H1 (cell line): ENCODE results near the gene TMEM134. TPM values are rescaled to one million over a fixed set of nuclear protein-coding genes. Genes with fewer than 3 reads are reported as not detected.

Experiments
- CTCF ChIA-PET: fragments of 300-600 bp; sonication (Branson Sonifier 250); formaldehyde crosslinking; loops from one replicate; lab custom pipeline; 2021; ENCODE audit not compliant: partially characterized antibody; lab: Charles Lee
- POLR2A ChIA-PET: fragments of 300-600 bp; sonication (Branson Sonifier 250); formaldehyde crosslinking; loops from one replicate; lab custom pipeline; 2021; ENCODE audit warnings: inconsistent platforms; ENCODE audit not compliant: partially characterized antibody; lab: Charles Lee
- DNase-seq, 2 experiments: peaks; one replicate each; pipeline versions ENCODE4 v3.0.0 to v3.0.0-alpha.2; 2010 to 2022; ENCODE audit warnings: low spot score in 2 of 2, low read depth in 1 of 2, mixed read lengths in 1 of 2
- FAIRE-seq: peaks from 2 replicates; lab custom pipeline; 2011; peaks lifted over from hg19 to GRCh38; lab: Jason Lieb, UNC
- H2AFZ ChIP-seq: 2 replicates; pipeline ENCODE4 v1.8.1; 2012; ENCODE audit warnings: low read length, inconsistent platforms
- H2AK5ac ChIP-seq: 2 replicates; pipeline ENCODE4 v1.6.1; 2013; ENCODE audit warnings: low read depth, low read length
- H2BK120ac ChIP-seq: replicated peaks from 2 replicates; pipeline ENCODE3; 2013; ENCODE audit warnings: low read depth, low read length, inconsistent platforms
- H2BK12ac ChIP-seq: 2 replicates; pipeline ENCODE4 v1.6.1; 2013; ENCODE audit warnings: low read depth, low read length
- H2BK15ac ChIP-seq: 2 replicates; pipeline ENCODE4 v1.6.1; 2013; ENCODE audit warnings: low read length
- H2BK20ac ChIP-seq: 2 replicates; pipeline ENCODE4 v1.6.1; 2013; ENCODE audit warnings: low read length
- H2BK5ac ChIP-seq: 2 replicates; pipeline ENCODE4 v1.6.1; 2013; ENCODE audit warnings: low read depth, low read length
- H3K14ac ChIP-seq: 2 replicates; pipeline ENCODE4 v1.6.1; 2013; ENCODE audit warnings: inconsistent platforms; ENCODE audit not compliant: insufficient read length
- H3K18ac ChIP-seq: 2 replicates; pipeline ENCODE4 v1.6.1; 2013; ENCODE audit warnings: low read length; ENCODE audit errors: extremely low read depth
- H3K23ac ChIP-seq: 2 replicates; pipeline ENCODE4 v1.6.1; 2013; ENCODE audit warnings: inconsistent platforms; ENCODE audit not compliant: insufficient read length
- H3K23me2 ChIP-seq: 2 replicates; pipeline ENCODE4 v1.6.1; 2013; ENCODE audit warnings: low read depth, low read length
- H3K27ac ChIP-seq: 2 replicates; pipeline ENCODE4 v1.6.1; 2011; ENCODE audit warnings: low read depth, low read length, inconsistent platforms
- H3K27me3 ChIP-seq, 4 experiments: replicated peaks in 1 of 4; 1 replicate in 1 of 4; 2 replicates in 3 of 4; pipeline versions ENCODE4 v1.6.1 to v1.8.1; 2011 to 2013; ENCODE audit warnings: low read length in 3 of 4, mild to moderate bottlenecking in 3 of 4, inconsistent platforms in 2 of 4, mixed read lengths in 2 of 4, moderate library complexity in 1 of 4; ENCODE audit not compliant: control insufficient read depth in 3 of 4, insufficient read depth in 3 of 4; ENCODE audit errors: extremely low read depth in 1 of 4
- H3K36me3 ChIP-seq, 4 experiments: 2 replicates each; pipeline versions ENCODE4 v1.6.1 to v1.8.1; 2011 to 2013; ENCODE audit warnings: mild to moderate bottlenecking in 4 of 4, low read length in 3 of 4, moderate library complexity in 2 of 4, control low read depth in 1 of 4, inconsistent platforms in 1 of 4; ENCODE audit not compliant: insufficient read depth in 4 of 4, control insufficient read depth in 2 of 4
- H3K4ac ChIP-seq: replicated peaks from 2 replicates; pipeline ENCODE3; 2013; ENCODE audit warnings: low read length, low read depth, mixed read lengths, inconsistent platforms; ENCODE audit not compliant: insufficient read length
- H3K4me1 ChIP-seq, 4 experiments: replicated peaks in 1 of 4; 1 replicate in 1 of 4; 2 replicates in 3 of 4; pipeline versions ENCODE4 v1.6.1 to v1.8.1; 2011 to 2013; ENCODE audit warnings: low read length in 3 of 4, inconsistent platforms in 2 of 4, mixed read lengths in 1 of 4; ENCODE audit not compliant: insufficient read depth in 4 of 4, control insufficient read depth in 3 of 4
- H3K4me2 ChIP-seq, 2 experiments: 2 replicates each; pipeline versions ENCODE4 v1.6.1 to v1.8.1; 2011 to 2013; ENCODE audit warnings: low read depth in 2 of 2, low read length in 2 of 2, control low read depth in 1 of 2, inconsistent platforms in 1 of 2, mild to moderate bottlenecking in 1 of 2; ENCODE audit not compliant: insufficient read depth in 1 of 2
- H3K4me3 ChIP-seq, 4 experiments: fragments of 200-600, 300-600 bp in 1 of 4; sonication (generic), shearing (Covaris generic), sonication (Bioruptor Twin) in 1 of 4; 2 replicates each; pipeline versions ENCODE4 v1.5.1 to v1.8.1; 2011 to 2016; ENCODE audit warnings: low read length in 4 of 4, low read depth in 3 of 4, control low read depth in 2 of 4, inconsistent platforms in 2 of 4, mild to moderate bottlenecking in 2 of 4, mixed read lengths in 1 of 4, moderate library complexity in 1 of 4; ENCODE audit not compliant: insufficient read depth in 2 of 4; ENCODE audit errors: extremely low read depth in 1 of 4
- H3K56ac ChIP-seq: replicated peaks from 2 replicates; pipeline ENCODE3; 2013; ENCODE audit warnings: low read depth, mild to moderate bottlenecking, mixed read lengths, low read length, inconsistent platforms; ENCODE audit not compliant: insufficient read length
- H3K79me1 ChIP-seq: 2 replicates; pipeline ENCODE4 v1.6.1; 2013; ENCODE audit warnings: low read depth, low read length, control low read depth
- H3K79me2 ChIP-seq, 2 experiments: 2 replicates each; pipeline versions ENCODE4 v1.6.1 to v1.8.1; 2012 to 2013; ENCODE audit warnings: low read length in 2 of 2, mild to moderate bottlenecking in 2 of 2, inconsistent platforms in 1 of 2; ENCODE audit not compliant: insufficient read depth in 2 of 2, control insufficient read depth in 1 of 2
- H3K9ac ChIP-seq, 4 experiments: replicated peaks in 1 of 4; 1 replicate in 1 of 4; 2 replicates in 3 of 4; pipeline versions ENCODE4 v1.6.1 to v1.8.1; 2011 to 2013; ENCODE audit warnings: low read depth in 3 of 4, low read length in 3 of 4, control low read depth in 2 of 4, mild to moderate bottlenecking in 2 of 4, moderate library complexity in 2 of 4, inconsistent platforms in 1 of 4; ENCODE audit errors: extremely low read depth in 1 of 4
- H3K9me3 ChIP-seq, 2 experiments: 2 replicates each; pipeline versions ENCODE4 v1.6.1 to v1.8.1; 2012 to 2013; ENCODE audit warnings: mild to moderate bottlenecking in 2 of 2, moderate library complexity in 2 of 2, control low read depth in 1 of 2, inconsistent platforms in 1 of 2, low read depth in 1 of 2, low read length in 1 of 2, mixed read lengths in 1 of 2; ENCODE audit not compliant: insufficient read depth in 2 of 2
- H4K20me1 ChIP-seq, 2 experiments: replicated peaks in 1 of 2; 2 replicates each; pipeline versions ENCODE3 to v1.8.1; 2011 to 2013; ENCODE audit warnings: inconsistent platforms in 2 of 2, low read length in 2 of 2, mild to moderate bottlenecking in 1 of 2; ENCODE audit not compliant: insufficient read depth in 2 of 2, control insufficient read depth in 1 of 2
- H4K5ac ChIP-seq: 2 replicates; pipeline ENCODE4 v1.6.1; 2013; ENCODE audit warnings: low read length, low read depth, mixed read lengths, inconsistent platforms; ENCODE audit not compliant: insufficient read length
- H4K8ac ChIP-seq: 2 replicates; pipeline ENCODE4 v1.8.0; 2013; ENCODE audit warnings: mild to moderate bottlenecking, moderate library complexity, low read length, inconsistent platforms; ENCODE audit not compliant: insufficient read depth; ENCODE audit errors: extremely low read depth
- H4K91ac ChIP-seq: replicated peaks from 2 replicates; pipeline ENCODE3; 2013; ENCODE audit warnings: low read length, mixed read lengths, inconsistent platforms; ENCODE audit not compliant: insufficient read length
- CBX8 ChIP-seq: fragments of 300-800, 300-1000 bp; sonication (generic); IDR thresholded peaks from 2 replicates; pipeline ENCODE4 v1.7.1; 2016; ENCODE audit warnings: low read depth, low read length, borderline replicate concordance
- CEBPB ChIP-seq: IDR thresholded peaks from 2 replicates; pipeline ENCODE4 v1.6.1; 2012; ENCODE audit warnings: low read depth, low read length
- CHD2 ChIP-seq: IDR thresholded peaks from 2 replicates; pipeline ENCODE4 v1.6.1; 2012; ENCODE audit warnings: low read length, improper control_type of control experiment
- EZH2 ChIP-seq: fragments of 200-600 bp; sonication (generic); IDR thresholded peaks from 2 replicates; pipeline ENCODE4 v1.7.1; 2012; ENCODE audit warnings: low read depth, mild to moderate bottlenecking, moderate library complexity, low read length, inconsistent platforms; ENCODE audit not compliant: severe bottlenecking
- FOSL1 ChIP-seq: IDR thresholded peaks from 2 replicates; pipeline ENCODE4 v1.6.1; 2011; ENCODE audit warnings: mild to moderate bottlenecking, low read depth, low read length, moderate library complexity; ENCODE audit not compliant: insufficient read depth
- KDM4A ChIP-seq: IDR thresholded peaks from one replicate; pipeline ENCODE4 v1.7.1; 2012; ENCODE audit warnings: low read depth, mild to moderate bottlenecking, moderate library complexity, low read length, inconsistent platforms; ENCODE audit not compliant: severe bottlenecking
- MAFK ChIP-seq: IDR thresholded peaks from 2 replicates; pipeline ENCODE4 v1.6.1; 2012; ENCODE audit warnings: low read depth, mild to moderate bottlenecking, improper control_type of control experiment, low read length
- POU5F1 ChIP-seq: IDR thresholded peaks from 2 replicates; pipeline ENCODE4 v1.6.1; 2011; ENCODE audit warnings: low read depth, mild to moderate bottlenecking, low read length, moderate library complexity
- SUZ12 ChIP-seq: fragments of 200-600 bp; sonication (generic); IDR thresholded peaks from 2 replicates; pipeline ENCODE4 v1.6.1; 2012; ENCODE audit warnings: mild to moderate bottlenecking, inconsistent platforms, low read length, moderate library complexity, mixed read lengths
- ZNF274 ChIP-seq: IDR thresholded peaks from 2 replicates; pipeline ENCODE4 v1.7.0; 2012; ENCODE audit warnings: low read length, borderline replicate concordance; ENCODE audit errors: extremely low read depth
- WGBS, 2 experiments: shearing (Covaris generic) in 1 of 2; methylation state at CpG; one replicate each; pipeline versions ENCODE4 v1.1.6 to v1.1.7; 2013 to 2015; ENCODE audit warnings: low lambda C conversion rate in 2 of 2, mixed read lengths in 2 of 2, inconsistent platforms in 1 of 2, low coverage in 1 of 2, missing lambda C conversion rate in 1 of 2; ENCODE audit not compliant: insufficient replicate concordance in 2 of 2, insufficient coverage in 1 of 2, insufficient read length in 1 of 2; ENCODE audit errors: extremely low coverage in 1 of 2, missing lambda C conversion rate in 1 of 2; 5-methylcytosine and 5-hydroxymethylcytosine counted together
- polyA plus RNA-seq, 7 experiments: library from polyadenylated mRNA; depleted of rRNA in 3 of 7; stranded (reverse) in 5 of 7; unstranded in 2 of 7; fragments of >200 nt in 5 of 7; fragments of 200-250 nt in 2 of 7; gene quantifications; 1 replicate in 5 of 7; 2 replicates in 1 of 7; 4 replicates in 1 of 7; pipeline versions ENCODE4 v1.2.1 to v1.2.3, GENCODE V29; 2011 to 2013; ENCODE audit warnings: missing spikeins in 2 of 7, mixed read lengths in 2 of 7
- total RNA-seq: library from RNA; stranded (reverse); fragmentation: NEBNext Ultra II Directional; extraction: Animal tissue kit (Norgen Biotek cat#: 25700); gene quantifications from 2 replicates; pipeline ENCODE4 v1.2.1, GENCODE V29; 2021
- TF ChIP-seq, protein P1 (sequence below): IDR thresholded peaks from 2 replicates; pipeline ENCODE4 v1.6.1; 2012; ENCODE audit warnings: inconsistent platforms

The TMEM134 gene
- total and polyA plus RNA-seq, 2 of the 8 experiments (the other 6 are each of a cell fraction or from before 2014, with no cell fraction given), result 32.4 to 229 TPM

DNA sequence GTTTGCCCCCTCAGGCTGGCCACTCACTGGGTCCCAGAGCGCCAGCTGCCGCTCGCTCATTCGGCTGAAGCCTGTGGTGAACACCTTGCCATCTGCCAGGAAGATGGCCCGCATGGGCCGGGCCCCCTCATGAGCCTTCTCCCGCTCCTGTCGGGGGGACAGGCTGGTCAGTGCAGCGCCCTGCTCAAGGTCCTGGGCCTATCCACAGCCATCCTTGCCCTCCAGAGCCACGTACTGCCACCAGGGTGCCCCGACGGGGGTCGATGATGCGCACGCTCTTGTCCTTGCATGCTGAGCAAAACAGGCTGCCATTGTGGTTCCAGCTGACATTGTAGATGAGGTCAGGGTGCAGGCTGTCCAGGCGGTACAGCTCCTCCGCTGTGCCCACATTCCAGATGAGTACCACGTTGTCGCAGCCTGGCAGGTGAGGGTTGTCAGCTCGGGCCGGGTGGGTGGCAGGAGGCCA, 27.9 kb downstream of the TMEM134 start:
- H4K5ac ChIP-seq, result no peak overlapping the region
- H3K23me2 ChIP-seq, result peaks cover 2% of the 10 kb centered on the region; the same call in 1 of the 2 replicates
- H3K9me3 ChIP-seq, result no peaks in the 10 kb centered on the region
- no peak overlapping the region for H3K56ac ChIP-seq
- no peak overlapping the region for H2BK5ac ChIP-seq
- whole genome bisulfite sequencing, 2 experiments, result 93% methylated on average over 21 of the region's 21 CpGs; no CpG with 5 or more reads in 1 of the 2 experiments
- H3K4me1 ChIP-seq, result peaks cover 0 to 20% (median 13%) of the 10 kb centered on the region in 4 experiments; a peak in 6 of 7 replicates
- H3K27me3 ChIP-seq, result no peaks in the 10 kb centered on the region
- no peak overlapping the region for H3K4me3 ChIP-seq
- no peak overlapping the region for H3K9ac ChIP-seq
- H3K23ac ChIP-seq, result no peak overlapping the region
- H3K14ac ChIP-seq, result no peak overlapping the region
- peaks cover 6 to 18% (median 10%) of the 10 kb centered on the region in 4 experiments; a peak in 5 of 8 replicates for H3K36me3 ChIP-seq
- no peak overlapping the region for H4K8ac ChIP-seq
- DNase-seq, result no peak
- no peak overlapping the region for H3K4ac ChIP-seq
- ChIA-PET POLR2A (interaction anchor here (0.7 to 12.5 kb wide), 11 partner anchors 9 to 64 kb away, joined by 3 to 104 read pairs (median 5); partner anchors contain the start of genes CARNS1, PITPNM1 and PPP1CA), CTCF (interaction anchor here (0.9 kb wide), 1 partner anchor 101 kb away, joined by 3 read pairs; no protein-coding TSS in a partner anchor)
- no peak overlapping the region for H2AFZ ChIP-seq
- no peak overlapping the region for H2BK120ac ChIP-seq
- no peaks in the 10 kb centered on the region for H3K79me2 ChIP-seq
- no peak overlapping the region for H2AK5ac ChIP-seq
- no peak overlapping the region for H3K27ac ChIP-seq
- H4K91ac ChIP-seq, result no peak overlapping the region
- no peak for FAIRE-seq
- H3K18ac ChIP-seq, result no peak overlapping the region
- 0 out of 2 replicates have a peak, but pooled peaks cover 2% of the 10 kb centered on the region for H3K79me1 ChIP-seq
- H2BK15ac ChIP-seq, result no peak overlapping the region
- peaks cover 4 to 15% of the 10 kb centered on the region in 2 experiments for H4K20me1 ChIP-seq
- no peak overlapping the region for H2BK12ac ChIP-seq
- H2BK20ac ChIP-seq, result no peak overlapping the region
- H3K4me2 ChIP-seq, result no peak overlapping the region
- TF ChIP-seq MAFK (no peak), CHD2 (no peak), SUZ12 (no peak), CEBPB (no peak), KDM4A (no peak), ZNF274 (no peak), POU5F1 (no peak), FOSL1 (no peak), CBX8 (no peak), EZH2 (no peak)
- TF ChIP-seq, protein P1, sequence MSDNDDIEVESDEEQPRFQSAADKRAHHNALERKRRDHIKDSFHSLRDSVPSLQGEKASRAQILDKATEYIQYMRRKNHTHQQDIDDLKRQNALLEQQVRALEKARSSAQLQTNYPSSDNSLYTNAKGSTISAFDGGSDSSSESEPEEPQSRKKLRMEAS, result no peak
